Nephron (organoid): Measurements from ENCODE around the gene DGKA.
A peak's percentile ranks its signal among the peaks of the same experiment; 100 is the strongest.

Experiments
- H3K27ac Mint-ChIP-seq, 3 experiments: 2 replicates each; pipeline ENCODE4 v1.8.0; 2020; ENCODE audit warnings: mixed read lengths in 3 of 3, mild to moderate bottlenecking in 2 of 3, moderate library complexity in 1 of 3
- H3K27me3 Mint-ChIP-seq: 2 replicates; pipeline ENCODE4 v1.8.0; 2021; ENCODE audit warnings: low read depth, mild to moderate bottlenecking, moderate library complexity, mixed read lengths
- H3K36me3 Mint-ChIP-seq: 2 replicates; pipeline ENCODE4 v1.8.0; 2020; ENCODE audit warnings: low read depth, mixed read lengths
- H3K4me1 Mint-ChIP-seq: 2 replicates; pipeline ENCODE4 v1.8.0; 2020; ENCODE audit warnings: mixed read lengths
- H3K4me3 Mint-ChIP-seq, 3 experiments: 2 replicates each; pipeline ENCODE4 v1.8.0; 2020; ENCODE audit warnings: mild to moderate bottlenecking in 3 of 3, mixed read lengths in 3 of 3, moderate library complexity in 2 of 3
- H3K9me3 Mint-ChIP-seq: 2 replicates; pipeline ENCODE4 v1.8.0; 2020; ENCODE audit warnings: mixed read lengths
- TF ChIP-seq, protein P1 (sequence below), 3 experiments: fragments of 200-600 bp; sonication (generic); IDR thresholded peaks; one replicate each; pipeline ENCODE4 v1.5.0; 2021; ENCODE audit warnings: antibody characterized with exemption in 3 of 3; ENCODE audit not compliant: unreplicated experiment in 3 of 3

The DGKA gene

DNA sequence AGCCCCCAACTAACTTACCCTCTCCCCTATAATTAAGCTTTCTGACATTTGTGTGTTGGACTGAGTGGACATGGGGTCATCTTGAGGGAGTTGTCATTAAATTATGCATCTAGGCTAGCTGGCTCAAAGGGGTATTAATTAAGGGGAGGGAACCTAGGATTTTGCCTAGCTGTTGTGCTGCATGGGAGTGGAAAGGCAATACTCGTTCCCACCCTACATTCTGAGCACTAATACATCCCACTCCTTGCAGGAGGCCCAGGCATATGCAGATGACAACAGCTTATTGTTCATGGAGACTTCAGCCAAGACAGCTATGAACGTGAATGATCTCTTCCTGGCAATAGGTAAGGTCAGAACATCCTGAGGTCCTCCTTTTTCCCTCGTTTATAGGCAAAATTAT lies 60.1 kb downstream of the DGKA start:
- TF ChIP-seq, protein P1, sequence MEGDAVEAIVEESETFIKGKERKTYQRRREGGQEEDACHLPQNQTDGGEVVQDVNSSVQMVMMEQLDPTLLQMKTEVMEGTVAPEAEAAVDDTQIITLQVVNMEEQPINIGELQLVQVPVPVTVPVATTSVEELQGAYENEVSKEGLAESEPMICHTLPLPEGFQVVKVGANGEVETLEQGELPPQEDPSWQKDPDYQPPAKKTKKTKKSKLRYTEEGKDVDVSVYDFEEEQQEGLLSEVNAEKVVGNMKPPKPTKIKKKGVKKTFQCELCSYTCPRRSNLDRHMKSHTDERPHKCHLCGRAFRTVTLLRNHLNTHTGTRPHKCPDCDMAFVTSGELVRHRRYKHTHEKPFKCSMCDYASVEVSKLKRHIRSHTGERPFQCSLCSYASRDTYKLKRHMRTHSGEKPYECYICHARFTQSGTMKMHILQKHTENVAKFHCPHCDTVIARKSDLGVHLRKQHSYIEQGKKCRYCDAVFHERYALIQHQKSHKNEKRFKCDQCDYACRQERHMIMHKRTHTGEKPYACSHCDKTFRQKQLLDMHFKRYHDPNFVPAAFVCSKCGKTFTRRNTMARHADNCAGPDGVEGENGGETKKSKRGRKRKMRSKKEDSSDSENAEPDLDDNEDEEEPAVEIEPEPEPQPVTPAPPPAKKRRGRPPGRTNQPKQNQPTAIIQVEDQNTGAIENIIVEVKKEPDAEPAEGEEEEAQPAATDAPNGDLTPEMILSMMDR (IDR thresholded peaks at IDR 0.05; ENCODE audit: unreplicated experiment in 3 of 3), result no peak
- no peak overlapping the region for H3K4me3 Mint-ChIP-seq
- peaks cover 73% of the 10 kb centered on the region for H3K36me3 Mint-ChIP-seq
- H3K27ac Mint-ChIP-seq, result no peak overlapping the region
- no peaks in the 10 kb centered on the region for H3K9me3 Mint-ChIP-seq
- no peaks in the 10 kb centered on the region for H3K27me3 Mint-ChIP-seq
- no peaks in the 10 kb centered on the region for H3K4me1 Mint-ChIP-seq

DNA sequence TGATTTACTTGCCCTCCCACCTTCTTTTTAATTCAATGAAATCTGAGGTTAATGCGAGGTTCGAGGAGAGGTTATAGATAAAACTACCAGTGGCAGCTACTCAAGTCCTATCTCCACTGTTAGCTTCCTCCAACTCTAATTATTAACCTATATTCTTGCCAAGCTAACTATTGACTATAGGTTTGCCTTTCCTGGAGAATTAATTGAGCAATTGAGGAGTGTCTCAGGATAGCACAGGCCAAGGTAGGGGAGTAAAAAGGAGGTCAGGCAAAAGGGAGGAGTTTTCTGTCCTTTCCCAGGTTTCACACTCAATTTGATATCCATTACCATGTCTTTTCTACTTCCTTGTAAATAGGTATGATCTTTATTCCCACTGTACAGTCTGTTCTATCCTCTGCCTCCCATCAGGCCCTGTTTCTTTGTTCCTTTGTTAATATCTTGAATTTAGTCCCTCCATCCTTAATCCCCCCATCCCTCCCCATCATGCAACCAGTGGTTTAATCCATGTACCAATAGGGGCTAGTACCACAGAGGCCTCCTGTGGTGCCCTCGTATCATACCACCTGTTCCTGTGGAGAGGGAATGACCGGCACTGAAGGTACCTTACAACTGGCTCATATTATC lies 62.4 kb downstream of the DGKA start:
- H3K27me3 Mint-ChIP-seq, result no peaks in the 10 kb centered on the region
- H3K4me1 Mint-ChIP-seq, result peaks cover 4% of the 10 kb centered on the region
- peaks cover 56% of the 10 kb centered on the region for H3K36me3 Mint-ChIP-seq
- TF ChIP-seq, protein P1 (IDR thresholded peaks at IDR 0.05; ENCODE audit: unreplicated experiment in 3 of 3), result no peak
- no peaks in the 10 kb centered on the region for H3K9me3 Mint-ChIP-seq
- no peak overlapping the region for H3K4me3 Mint-ChIP-seq
- peak overlapping the region in 2 of 3 experiments; percentile 22 to 54 for H3K27ac Mint-ChIP-seq

DNA sequence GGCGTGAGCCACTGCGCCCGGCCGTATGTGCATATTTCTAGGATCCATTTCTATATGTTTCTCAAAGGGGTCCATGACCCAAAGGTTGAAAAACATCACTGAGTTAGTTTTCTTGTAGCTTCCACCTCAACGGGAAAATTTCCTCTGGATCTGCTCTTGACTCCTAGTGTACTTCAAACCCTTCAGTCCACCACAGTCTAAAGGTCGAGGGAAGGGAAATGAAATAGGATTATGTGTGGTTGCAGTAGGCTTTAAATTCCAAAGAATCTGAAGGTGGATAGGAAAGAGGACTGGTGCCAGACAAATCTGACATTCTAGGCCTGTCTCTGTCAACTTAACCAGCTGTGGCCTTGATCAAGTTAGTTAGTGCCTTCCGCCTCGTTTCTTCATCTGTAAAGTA lies 64.4 kb downstream of the DGKA start:
- Mint-ChIP-seq H3K4me3 (no peak overlapping the region), H3K36me3 (peaks cover 45% of the 10 kb centered on the region), H3K9me3 (no peaks in the 10 kb centered on the region), H3K4me1 (peaks cover 4% of the 10 kb centered on the region), H3K27ac (peak overlapping the region in 1 of 3 experiments; percentile 98), H3K27me3 (no peaks in the 10 kb centered on the region)
- TF ChIP-seq, protein P1 (IDR thresholded peaks at IDR 0.05; ENCODE audit: unreplicated experiment in 3 of 3), result no peak

DNA sequence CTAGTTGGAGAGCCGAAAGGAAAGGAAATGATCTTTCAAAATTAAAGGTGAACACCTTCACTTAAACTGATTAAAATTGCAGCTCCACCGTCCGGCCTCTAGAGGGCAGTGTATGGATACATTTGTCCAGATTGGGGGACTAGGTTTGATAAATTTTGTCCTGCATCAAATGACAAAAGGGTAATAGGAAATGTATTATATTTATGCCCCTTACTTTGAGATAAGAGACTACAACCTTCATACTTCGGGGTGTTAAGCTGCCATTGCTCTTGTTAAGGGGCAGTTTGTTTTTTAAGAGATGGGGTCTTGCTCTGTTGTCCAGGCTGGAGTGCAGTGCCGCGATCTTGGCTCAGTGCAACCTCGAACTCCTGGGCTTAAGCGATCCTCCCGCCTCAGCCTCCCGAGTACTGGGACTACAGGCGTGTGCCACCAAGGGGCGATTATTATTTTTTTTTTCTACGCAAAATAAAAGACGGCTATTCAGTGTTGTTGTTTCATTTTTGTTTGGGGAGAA lies 65.3 kb downstream of the DGKA start:
- no peaks in the 10 kb centered on the region for H3K9me3 Mint-ChIP-seq
- H3K36me3 Mint-ChIP-seq, result peaks cover 37% of the 10 kb centered on the region
- peak overlapping the region; percentile 81 to 98 (median 96) for H3K27ac Mint-ChIP-seq
- TF ChIP-seq, protein P1 (IDR thresholded peaks at IDR 0.05; ENCODE audit: unreplicated experiment in 3 of 3), result peak; percentile 75 to 86 (median 80)
- peaks cover 4% of the 10 kb centered on the region for H3K4me1 Mint-ChIP-seq
- H3K4me3 Mint-ChIP-seq, result peak overlapping the region; percentile 93 to 99 (median 98)
- no peaks in the 10 kb centered on the region for H3K27me3 Mint-ChIP-seq

DNA sequence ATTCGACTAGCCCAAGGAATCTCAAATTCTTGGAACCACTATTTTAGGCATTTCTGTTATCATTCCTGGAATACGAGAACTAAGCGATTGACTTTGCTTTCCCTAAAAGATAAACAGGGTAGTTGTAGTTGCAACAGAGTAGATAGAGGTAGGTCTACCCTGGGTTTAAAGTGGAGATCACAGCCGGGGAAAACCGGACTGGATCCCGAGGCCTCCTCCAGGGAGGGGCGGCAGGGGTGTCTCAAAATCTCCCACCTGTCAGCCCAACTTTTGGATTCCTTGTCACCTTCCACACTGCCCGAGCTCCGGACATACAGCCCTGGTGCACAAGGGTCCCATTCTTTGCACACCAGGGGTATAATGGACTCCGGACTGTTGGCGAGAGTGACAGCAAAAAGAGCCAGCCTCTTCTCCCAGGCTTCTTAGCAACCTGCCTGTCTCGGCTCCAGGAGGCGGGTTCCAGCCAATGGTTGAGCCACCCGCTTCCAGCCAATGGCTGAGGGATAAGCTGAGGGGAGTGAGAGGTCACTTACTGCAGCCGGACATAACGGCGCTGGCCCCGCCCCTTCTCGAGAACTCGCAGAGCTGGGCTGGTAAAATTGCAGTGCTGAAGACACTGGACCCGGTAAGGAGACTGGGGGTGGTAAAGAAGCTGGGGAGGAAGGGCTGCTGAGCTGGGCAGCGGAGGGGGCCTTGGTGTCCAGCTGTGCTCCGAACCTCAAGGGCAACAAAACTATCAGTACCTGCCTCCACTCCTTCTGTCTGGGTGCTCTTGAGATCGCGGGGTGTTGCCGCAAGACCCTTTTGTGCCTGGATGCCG lies 66.0 kb downstream of the DGKA start, which contains the start of gene SUOX:
SUOX (plus strand) TSS at position 562 of the 820 bp plus-strand sequence. CDS start 4,946 bp downstream, outside the sequence.
- H3K27ac Mint-ChIP-seq, result peak within 1 kb of the TSS; percentile 81 to 98 (median 96)
- H3K27me3 Mint-ChIP-seq, result no peaks in the 10 kb centered on the region
- H3K4me1 Mint-ChIP-seq, result peaks cover 4% of the 10 kb centered on the region
- TF ChIP-seq, protein P1 (IDR thresholded peaks at IDR 0.05; ENCODE audit: unreplicated experiment in 3 of 3), result no peak
- peaks cover 37% of the 10 kb centered on the region for H3K36me3 Mint-ChIP-seq
- no peaks in the 10 kb centered on the region for H3K9me3 Mint-ChIP-seq
- H3K4me3 Mint-ChIP-seq, result peak within 1 kb of the TSS; percentile 93 to 99 (median 98)
